A549 treated with RU486 at 1 μM for 4 hours (cell line): ENCODE results near the gene OR2T10. TPM values are rescaled to one million over a fixed set of nuclear protein-coding genes. Genes with fewer than 3 reads are reported as not detected.

Experiments
- total RNA-seq: library from RNA; stranded (reverse); fragments of 200-300 nt; extraction: Qiagen RNA extraction; gene quantifications from 5 replicates; pipeline ENCODE4 v1.2.3, GENCODE V29; 2022; ENCODE audit warnings: low read depth

Gene OR2T10
- not detected in 5 replicates for total RNA-seq

DNA sequence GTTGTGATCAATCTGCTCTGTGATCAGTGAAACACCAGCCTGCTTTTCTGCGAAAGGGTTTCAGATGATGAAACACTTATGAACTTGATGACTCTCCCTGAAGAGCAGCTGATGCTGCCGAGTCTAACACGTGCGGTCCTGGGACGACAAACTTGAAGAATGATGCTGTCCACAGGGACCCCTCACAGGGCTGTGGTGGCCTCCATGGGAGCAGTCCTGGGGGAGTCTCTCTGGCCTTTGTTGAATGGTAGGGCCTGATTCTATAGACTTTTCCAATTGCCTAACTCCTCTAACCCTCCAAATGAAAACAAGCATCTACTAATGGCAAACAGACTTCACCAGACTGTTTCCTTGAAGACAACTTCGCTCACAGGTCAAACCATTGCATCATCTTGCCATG, at the start of gene OR2T10:
Gene OR2T10, minus strand, starts transcription at position 112 of the 400 bp plus-strand sequence. CDS start 3,932 bp downstream, outside the sequence.

DNA sequence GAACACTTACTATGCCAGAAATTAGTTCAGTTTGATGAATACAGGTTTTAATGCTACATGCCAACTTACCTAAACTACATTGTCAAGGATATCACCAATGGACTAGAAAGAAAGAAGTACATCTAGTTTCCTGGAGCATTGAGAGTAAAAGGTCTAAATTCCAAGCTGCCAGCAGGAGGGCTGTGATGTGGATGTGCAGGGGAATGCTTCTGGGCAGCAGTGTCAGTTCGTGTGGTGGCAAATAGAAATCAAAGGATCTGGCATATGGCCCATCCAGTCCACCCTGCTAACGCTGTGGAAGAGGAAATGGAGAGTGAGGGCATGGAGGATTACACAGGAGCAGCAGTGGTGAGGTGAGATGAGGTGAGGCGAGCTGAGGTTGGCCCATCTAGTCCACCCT, 47.7 kb upstream of the OR2T10 start, which contains the start of gene OR2T35:
Gene OR2T35, minus strand, starts transcription at position 101 of the 400 bp plus-strand sequence. CDS start 6,020 bp downstream, outside the sequence.

GRCh38 chr1:248634991-248635390, 37.5 kb upstream of the OR2T10 start, which contains the start of gene OR2T11:
Gene OR2T11, minus strand, starts transcription at chr1:248635091. Its CDS starts 7,963 bp downstream, at chr1:248627128.

DNA sequence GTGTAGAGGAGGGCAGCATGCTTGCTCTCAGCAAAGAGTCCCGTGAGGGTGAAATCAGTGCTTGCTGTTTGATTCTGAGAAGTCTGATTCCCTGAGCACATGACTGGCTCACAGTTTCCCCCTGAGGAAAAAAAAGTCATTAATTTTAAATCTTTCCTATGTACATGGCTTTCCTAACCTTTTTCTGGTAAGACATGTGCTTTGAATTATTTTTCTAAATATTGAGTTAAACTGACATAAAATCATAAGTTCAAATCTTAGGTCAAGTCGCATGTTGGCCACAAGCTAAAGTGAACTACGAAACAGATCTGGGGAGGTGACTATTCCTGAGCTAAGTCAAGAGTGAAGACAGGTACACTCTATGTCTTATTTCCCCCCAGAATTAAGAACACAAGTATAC, 22.8 kb downstream of the OR2T10 start, which contains the start of gene OR2T34:
Gene OR2T34, minus strand, starts transcription at position 101 of the 400 bp plus-strand sequence. Its CDS starts 0 bp downstream, at position 101.

DNA sequence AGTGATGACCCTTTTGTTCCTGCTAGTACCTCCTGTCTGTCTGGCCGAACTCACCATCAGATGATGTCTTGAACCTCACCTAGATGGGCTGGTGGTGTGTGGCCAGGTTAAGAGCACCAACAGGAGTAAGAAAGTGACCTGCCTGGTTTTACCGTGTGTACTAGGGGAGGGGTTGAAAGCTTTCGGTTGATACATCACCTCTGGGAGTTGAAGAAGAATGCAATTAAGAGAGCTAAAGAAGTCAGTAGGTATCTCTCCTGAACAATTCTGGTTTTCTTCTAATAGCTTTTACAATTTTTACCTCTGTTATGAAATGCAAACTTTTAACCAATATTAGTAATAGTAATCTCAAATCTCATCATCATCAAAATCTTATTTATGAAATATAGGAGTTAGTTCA, 34.8 kb downstream of the OR2T10 start, which contains the start of gene OR2T29:
Gene OR2T29, minus strand, starts transcription at position 101 of the 400 bp plus-strand sequence. CDS start 3,281 bp downstream, outside the sequence.

Other genes with a start within 250 kb of the OR2T10 start
- not detected in 5 replicates for gene OR14C36, start 248.9 kb downstream of the OR2T10 start, total RNA-seq
- gene OR2T4, start 236.0 kb downstream of the OR2T10 start, total RNA-seq = not detected in 5 replicates
- gene OR2T6, start 222.0 kb downstream of the OR2T10 start, total RNA-seq = not detected in 5 replicates
- not detected in 5 replicates for gene OR2T1, start 194.7 kb downstream of the OR2T10 start, total RNA-seq
- not detected in 5 replicates for gene OR2T2, start 152.1 kb downstream of the OR2T10 start, total RNA-seq
- not detected in 5 replicates for gene OR2T3, start 124.3 kb downstream of the OR2T10 start, total RNA-seq
- not detected in 5 replicates for gene OR2T5, start 109.1 kb downstream of the OR2T10 start, total RNA-seq
- gene OR2G6, start 89.6 kb downstream of the OR2T10 start, total RNA-seq = not detected in 5 replicates
- not detected in 5 replicates for gene OR2T29, start 34.9 kb downstream of the OR2T10 start, total RNA-seq
- gene OR2T34, start 22.9 kb downstream of the OR2T10 start, total RNA-seq = not detected in 5 replicates
- not detected in 5 replicates for gene OR2T11, start 37.4 kb upstream of the OR2T10 start, total RNA-seq
- not detected in 5 replicates for gene OR2T35, start 47.6 kb upstream of the OR2T10 start, total RNA-seq
- not detected in 5 replicates for gene OR2T27, start 57.8 kb upstream of the OR2T10 start, total RNA-seq
- gene OR14I1, start 105.1 kb upstream of the OR2T10 start, total RNA-seq = not detected in 5 replicates
- 0.15 to 0.22 TPM (median 0.21 TPM) in 4 of 5 replicates, not detected in the other for gene LYPD8, start 158.1 kb upstream of the OR2T10 start, total RNA-seq
- 21.9 to 31.3 TPM (median 25.1 TPM) in 5 replicates for gene SH3BP5L, start 228.2 kb upstream of the OR2T10 start, total RNA-seq
- 15.7 to 26.3 TPM (median 23.3 TPM) in 5 replicates for gene ZNF672, start 240.5 kb upstream of the OR2T10 start, total RNA-seq